Astrocyte (in vitro differentiated cells and primary cell): ENCODE measurements around the gene DSTN. TPM values are rescaled to one million over a fixed set of nuclear protein-coding genes. Genes with fewer than 3 reads are reported as not detected.

ENCODE experiments used
- DNase-seq: peaks from one replicate; pipeline ENCODE4 v3.0.0-alpha.2; 2010; ENCODE audit warnings: low read depth
- FAIRE-seq: peaks from 2 replicates; lab custom pipeline; 2011; peaks lifted over from hg19 to GRCh38; lab: Jason Lieb, UNC
- H2AFZ ChIP-seq: 2 replicates; pipeline ENCODE4 v1.6.0; 2012; ENCODE audit warnings: low read depth, low read length, inconsistent platforms
- H3K27ac ChIP-seq: 2 replicates; pipeline ENCODE4 v1.5.1; 2011; ENCODE audit warnings: low read depth, low read length, inconsistent platforms
- H3K27me3 ChIP-seq: 2 replicates; pipeline ENCODE4 v1.6.0; 2011; ENCODE audit warnings: low read length, inconsistent platforms; ENCODE audit not compliant: insufficient read depth
- H3K36me3 ChIP-seq: 2 replicates; pipeline ENCODE4 v1.5.1; 2011; ENCODE audit warnings: low read length, inconsistent platforms; ENCODE audit not compliant: insufficient read depth
- H3K4me1 ChIP-seq: 2 replicates; pipeline ENCODE4 v1.5.1; 2011; ENCODE audit warnings: low read length, inconsistent platforms; ENCODE audit not compliant: insufficient read depth
- H3K4me2 ChIP-seq: 2 replicates; pipeline ENCODE4 v1.6.0; 2012; ENCODE audit warnings: low read length, inconsistent platforms
- H3K4me3 ChIP-seq: 2 replicates; pipeline ENCODE4 v1.5.1; 2011; ENCODE audit warnings: low read depth, mild to moderate bottlenecking, low read length, inconsistent platforms; ENCODE audit not compliant: insufficient read depth
- H3K79me2 ChIP-seq: 2 replicates; pipeline ENCODE4 v1.6.0; 2012; ENCODE audit warnings: mild to moderate bottlenecking, low read length, inconsistent platforms; ENCODE audit not compliant: insufficient read depth
- H3K9ac ChIP-seq: 2 replicates; pipeline ENCODE4 v1.6.0; 2012; ENCODE audit warnings: mild to moderate bottlenecking, low read length, inconsistent platforms
- H3K9me3 ChIP-seq: 2 replicates; pipeline ENCODE4 v1.5.1; 2012; ENCODE audit warnings: low read depth, mild to moderate bottlenecking, low read length, inconsistent platforms; ENCODE audit not compliant: insufficient read depth
- H4K20me1 ChIP-seq: 2 replicates; pipeline ENCODE4 v1.6.0; 2012; ENCODE audit warnings: low read length, inconsistent platforms; ENCODE audit not compliant: insufficient read depth
- H3K27ac Mint-ChIP-seq: one replicate; pipeline ENCODE4 v1.8.0; 2021; ENCODE audit warnings: mild to moderate bottlenecking, mixed read lengths; ENCODE audit not compliant: unreplicated experiment
- H3K27me3 Mint-ChIP-seq: one replicate; pipeline ENCODE4 v1.8.0; 2021; ENCODE audit warnings: low read depth, mixed read lengths; ENCODE audit not compliant: unreplicated experiment
- H3K36me3 Mint-ChIP-seq: one replicate; pipeline ENCODE4 v1.8.0; 2021; ENCODE audit warnings: low read depth, mixed read lengths; ENCODE audit not compliant: unreplicated experiment
- H3K4me1 Mint-ChIP-seq: one replicate; pipeline ENCODE4 v1.8.0; 2021; ENCODE audit warnings: low read depth, mixed read lengths; ENCODE audit not compliant: unreplicated experiment
- H3K4me3 Mint-ChIP-seq: one replicate; pipeline ENCODE4 v1.8.0; 2021; ENCODE audit warnings: mild to moderate bottlenecking, moderate library complexity, mixed read lengths; ENCODE audit not compliant: unreplicated experiment
- H3K9me3 Mint-ChIP-seq: one replicate; pipeline ENCODE4 v1.8.0; 2021; ENCODE audit warnings: mild to moderate bottlenecking, mixed read lengths; ENCODE audit not compliant: unreplicated experiment
- EZH2 ChIP-seq: IDR thresholded peaks from 2 replicates; pipeline ENCODE4 v1.6.1; 2012; ENCODE audit warnings: mild to moderate bottlenecking, low read length, inconsistent platforms; ENCODE audit not compliant: insufficient read depth
- total RNA-seq: library from RNA; stranded (reverse); gene quantifications from 2 replicates; pipeline ENCODE4 v1.2.1, GENCODE V29; 2021
- TF ChIP-seq, protein P1 (sequence below): IDR thresholded peaks from 2 replicates; pipeline ENCODE4 v1.5.1; 2011; ENCODE audit warnings: low read depth, mild to moderate bottlenecking, inconsistent platforms, low read length, moderate library complexity; ENCODE audit not compliant: insufficient read depth

Gene DSTN
- total RNA-seq, 1 donor from 2014 or later = 552 TPM

DNA sequence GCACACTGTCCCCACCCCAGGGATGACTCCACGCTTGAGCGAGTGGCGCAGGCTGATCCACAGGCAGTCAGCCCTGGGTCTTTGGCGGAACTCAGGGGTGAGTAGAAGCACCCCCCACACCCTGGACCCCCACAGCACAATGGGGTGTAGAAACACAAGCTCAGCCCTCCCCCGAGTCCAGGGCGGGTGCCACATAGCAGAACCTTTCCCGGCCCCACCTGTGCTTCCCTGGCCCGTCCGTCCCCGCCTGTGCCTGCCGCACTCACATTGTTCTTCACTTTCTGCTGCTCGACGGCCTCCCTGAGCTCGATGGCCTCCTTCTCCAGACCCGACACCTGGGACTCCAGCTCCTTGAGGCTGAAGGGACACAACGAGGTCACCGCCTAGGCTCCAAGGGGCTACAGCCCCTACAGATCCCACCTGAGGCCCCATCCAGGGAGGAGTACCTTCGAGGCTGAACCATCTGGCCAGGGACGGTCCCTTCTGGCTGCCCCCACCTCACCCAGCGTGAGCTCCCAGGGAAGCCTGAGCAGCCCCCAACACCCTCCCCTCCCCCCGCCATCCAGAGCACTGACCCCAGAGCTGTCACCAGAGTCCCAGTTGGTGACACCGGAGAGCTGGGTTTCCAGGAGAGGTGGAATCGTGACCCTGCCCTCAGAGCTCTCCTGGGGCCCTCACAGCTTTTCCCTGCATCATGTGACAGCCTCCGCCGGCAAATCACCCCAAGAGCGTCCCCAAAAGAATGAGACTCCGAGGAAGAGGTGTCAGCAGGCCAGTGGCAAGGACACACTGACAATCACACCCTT is 55.6 kb downstream of the DSTN start:
- H3K36me3 ChIP-seq = peaks cover 33% of the 10 kb centered on the region
- DNase-seq = no peak

DNA sequence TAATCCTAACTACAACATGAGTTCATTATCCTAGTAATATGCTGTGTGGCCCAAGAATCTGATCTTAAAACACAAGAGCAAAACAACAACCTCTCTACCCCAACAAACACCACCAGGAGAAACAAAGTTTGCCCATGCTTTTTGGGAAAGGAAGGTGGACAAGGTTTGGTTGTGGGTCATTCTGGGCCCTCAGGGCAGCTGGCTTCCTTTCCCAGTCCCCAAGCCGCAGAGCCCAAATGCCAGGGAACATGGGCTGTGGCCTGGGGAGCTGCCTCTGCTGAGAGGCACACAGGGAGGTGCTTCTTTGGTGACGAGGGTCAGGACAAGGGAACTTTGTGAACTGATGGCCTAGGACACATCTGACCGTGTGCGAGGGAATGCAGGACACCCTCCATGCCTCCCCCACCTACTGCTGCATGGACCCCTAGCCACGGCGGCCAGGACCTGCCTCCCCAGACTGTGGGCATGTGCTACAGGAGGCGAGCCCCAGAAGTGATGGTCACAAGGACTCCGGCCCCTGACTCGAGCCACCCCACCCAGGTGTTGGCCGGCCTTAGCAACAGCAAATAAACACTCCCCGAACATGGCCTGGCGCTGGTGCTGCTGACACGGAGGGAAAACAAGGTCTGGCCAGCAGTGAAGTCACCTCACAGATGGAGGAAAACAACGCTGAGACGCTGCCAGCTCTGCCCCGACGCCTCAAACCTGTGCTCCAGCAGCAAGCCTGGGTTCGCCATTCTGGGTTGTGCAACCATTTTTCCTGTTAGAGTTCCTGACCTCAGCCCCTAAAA is 56.5 kb downstream of the DSTN start:
- Histone ChIP-seq H3K4me1 (no peaks in the 10 kb centered on the region), H2AFZ (no peak overlapping the region), H4K20me1 (peaks cover 99% of the 10 kb centered on the region), H3K36me3 (peaks cover 40% of the 10 kb centered on the region), H3K9ac (no peak overlapping the region), H3K27ac (no peak overlapping the region), H3K4me3 (no peak overlapping the region), H3K4me2 (no peak overlapping the region), H3K9me3 (no peaks in the 10 kb centered on the region), H3K79me2 (peaks cover 52% of the 10 kb centered on the region), H3K27me3 (no peaks in the 10 kb centered on the region)
- H3K4me3 Mint-ChIP-seq = no peak overlapping the region
- DNase-seq (no peak), FAIRE-seq (no peak)
- peaks cover 26% of the 10 kb centered on the region for H3K36me3 Mint-ChIP-seq
- no peaks in the 10 kb centered on the region for H3K4me1 Mint-ChIP-seq
- H3K27me3 Mint-ChIP-seq = no peaks in the 10 kb centered on the region
- TF ChIP-seq EZH2 = no peak
- TF ChIP-seq, protein P1, sequence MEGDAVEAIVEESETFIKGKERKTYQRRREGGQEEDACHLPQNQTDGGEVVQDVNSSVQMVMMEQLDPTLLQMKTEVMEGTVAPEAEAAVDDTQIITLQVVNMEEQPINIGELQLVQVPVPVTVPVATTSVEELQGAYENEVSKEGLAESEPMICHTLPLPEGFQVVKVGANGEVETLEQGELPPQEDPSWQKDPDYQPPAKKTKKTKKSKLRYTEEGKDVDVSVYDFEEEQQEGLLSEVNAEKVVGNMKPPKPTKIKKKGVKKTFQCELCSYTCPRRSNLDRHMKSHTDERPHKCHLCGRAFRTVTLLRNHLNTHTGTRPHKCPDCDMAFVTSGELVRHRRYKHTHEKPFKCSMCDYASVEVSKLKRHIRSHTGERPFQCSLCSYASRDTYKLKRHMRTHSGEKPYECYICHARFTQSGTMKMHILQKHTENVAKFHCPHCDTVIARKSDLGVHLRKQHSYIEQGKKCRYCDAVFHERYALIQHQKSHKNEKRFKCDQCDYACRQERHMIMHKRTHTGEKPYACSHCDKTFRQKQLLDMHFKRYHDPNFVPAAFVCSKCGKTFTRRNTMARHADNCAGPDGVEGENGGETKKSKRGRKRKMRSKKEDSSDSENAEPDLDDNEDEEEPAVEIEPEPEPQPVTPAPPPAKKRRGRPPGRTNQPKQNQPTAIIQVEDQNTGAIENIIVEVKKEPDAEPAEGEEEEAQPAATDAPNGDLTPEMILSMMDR = no peak
- no peaks in the 10 kb centered on the region for H3K9me3 Mint-ChIP-seq
- H3K27ac Mint-ChIP-seq = no peak overlapping the region

More for the DNA sequence above, 55.6 kb downstream of the DSTN start:
- H3K27me3 Mint-ChIP-seq = no peaks in the 10 kb centered on the region
- H3K4me3 Mint-ChIP-seq = no peak overlapping the region
- no peaks in the 10 kb centered on the region for H3K9me3 Mint-ChIP-seq
- H3K4me1 Mint-ChIP-seq = no peaks in the 10 kb centered on the region
- H3K4me3 ChIP-seq = no peak overlapping the region
- TF ChIP-seq, protein P1 = no peak
- no peak for TF ChIP-seq EZH2
- H3K27me3 ChIP-seq = no peaks in the 10 kb centered on the region
- H2AFZ ChIP-seq = no peak overlapping the region
- peaks cover 22% of the 10 kb centered on the region for H3K36me3 Mint-ChIP-seq
- no peak overlapping the region for H3K27ac Mint-ChIP-seq
- peaks cover 45% of the 10 kb centered on the region for H3K79me2 ChIP-seq
- no peak overlapping the region for H3K4me2 ChIP-seq
- FAIRE-seq = no peak
- no peaks in the 10 kb centered on the region for H3K9me3 ChIP-seq
- H3K27ac ChIP-seq = no peak overlapping the region
- H3K4me1 ChIP-seq = no peaks in the 10 kb centered on the region
- no peak overlapping the region for H3K9ac ChIP-seq
- peaks cover 99% of the 10 kb centered on the region for H4K20me1 ChIP-seq
